NCI-H1436 treated with DMSO at 0.1 percent for 48 hours (cell line): ENCODE results near the gene RXFP4.
"Not testable (repeated sequence)": the region's sequence is repeated elsewhere in the genome, so short reads cannot be mapped to it uniquely, and the experiment has no call there.

Experiments used
- DNase-seq: peaks from one replicate; lab custom pipeline; 2025; lab: John Stamatoyannopoulos, UW

Gene RXFP4

GRCh38 chr1:155930725-155931124 lies 10.7 kb upstream of the RXFP4 start:
- not testable (repeated sequence) for DNase-seq

- no peak for DNase-seq
Measured at GRCh38 chr1:155931332-155932038, 10.0 kb upstream of the RXFP4 start.

- DNase-seq, result no peak
Measured at GRCh38 chr1:155932081-155932480, 9.4 kb upstream of the RXFP4 start.

GRCh38 chr1:155932487-155932886 lies 9.0 kb upstream of the RXFP4 start:
- no peak for DNase-seq

- DNase-seq, result no peak
Measured at GRCh38 chr1:155933591-155934096, 7.8 kb upstream of the RXFP4 start.

GRCh38 chr1:155934097-155934935 lies 7.1 kb upstream of the RXFP4 start, which contains the start of gene KHDC4:
KHDC4 (minus strand) TSS chr1:155934413; CDS start chr1:155934373, 40 bp downstream.
- peak; percentile 97 for DNase-seq

- DNase-seq, result no peak
Measured at GRCh38 chr1:155934936-155935590, 6.4 kb upstream of the RXFP4 start.

GRCh38 chr1:155938220-155938627 lies 3.2 kb upstream of the RXFP4 start:
- DNase-seq, result peak; percentile 32

- no peak for DNase-seq
Measured at GRCh38 chr1:155940482-155940992, 901 bp upstream of the RXFP4 start.

GRCh38 chr1:155941845-155942531 lies 550 bp downstream of the RXFP4 start:
- no peak for DNase-seq

- DNase-seq, result no peak
Measured at GRCh38 chr1:155942578-155943141, 1.2 kb downstream of the RXFP4 start.

GRCh38 chr1:155944444-155944799 lies 3.0 kb downstream of the RXFP4 start:
- DNase-seq, result no peak

- no peak for DNase-seq
Measured at GRCh38 chr1:155946633-155947219, 5.3 kb downstream of the RXFP4 start.

GRCh38 chr1:155947292-155947691 lies 5.9 kb downstream of the RXFP4 start:
- DNase-seq, result no peak

GRCh38 chr1:155947741-155948140 lies 6.3 kb downstream of the RXFP4 start:
- DNase-seq, result no peak

GRCh38 chr1:155950829-155951228 lies 9.4 kb downstream of the RXFP4 start:
- no peak for DNase-seq

GRCh38 chr1:155951753-155952504 lies 10.5 kb downstream of the RXFP4 start:
- no peak for DNase-seq

- DNase-seq, result no peak
Measured at GRCh38 chr1:155952505-155952890, 11.1 kb downstream of the RXFP4 start.

- DNase-seq, result no peak
Measured at GRCh38 chr1:155954645-155955044, 13.2 kb downstream of the RXFP4 start.

GRCh38 chr1:155957411-155957915 lies 16.0 kb downstream of the RXFP4 start:
- no peak for DNase-seq
